ENCODE measurements around the gene RNASE2. TPM values are rescaled to one million over a fixed set of nuclear protein-coding genes. Genes with fewer than 3 reads are reported as not detected.
"Not testable (repeated sequence)": the region's sequence is repeated elsewhere in the genome, so short reads cannot be mapped to it uniquely, and the experiment has no call there.

The RNASE2 gene
- polyA plus RNA-seq (2012; ENCODE audit: insufficient read depth, insufficient read length, low read depth): not detected

DNA sequence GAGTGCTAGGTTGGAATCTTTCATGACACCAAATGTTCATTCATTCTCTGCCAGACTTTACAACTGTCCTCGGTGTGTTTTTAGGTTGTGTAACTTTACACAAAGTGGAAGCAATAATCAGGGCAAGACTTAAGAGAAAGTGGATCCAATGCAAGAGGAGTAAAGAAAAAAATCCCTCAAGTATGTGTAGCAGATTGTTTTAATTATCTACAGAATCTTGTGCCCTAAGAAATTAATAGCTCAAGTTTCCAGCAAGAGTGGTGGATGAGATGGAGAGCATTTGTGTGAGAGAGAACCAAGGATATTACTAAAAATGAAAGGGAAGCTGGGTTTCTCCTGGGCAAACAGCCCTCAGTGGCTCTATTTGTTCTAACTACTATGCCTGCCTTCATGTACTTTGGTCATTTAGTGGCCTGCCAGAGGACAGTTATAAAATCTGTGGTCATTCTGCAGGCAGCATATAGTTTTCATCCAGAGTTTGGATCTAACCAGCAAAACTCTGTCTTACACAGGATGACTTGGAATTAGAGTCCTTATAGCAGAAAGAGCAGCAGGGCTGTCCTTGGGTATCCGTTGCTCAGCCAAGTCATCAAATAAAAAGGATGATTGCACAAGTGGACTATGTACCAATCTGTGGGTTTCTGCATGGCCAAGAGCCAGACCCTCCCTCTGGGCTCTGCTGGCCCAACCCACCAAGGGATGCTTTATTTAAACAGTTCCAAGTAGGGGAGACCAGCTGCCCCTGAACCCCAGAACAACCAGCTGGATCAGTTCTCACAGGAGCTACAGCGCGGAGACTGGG, at the start of gene RNASE2:
Gene RNASE2, plus strand, starts transcription at position 752 of the 802 bp plus-strand sequence. CDS start 285 bp downstream, outside the sequence.
- peaks cover 56% of the 10 kb centered on the region for H3K27me3 ChIP-seq
- not testable (repeated sequence) for H3K36me3 ChIP-seq; DNase-seq; H3K4me1 ChIP-seq; H3K9me3 ChIP-seq; H3K4me3 ChIP-seq (ENCODE audit: low read depth, low read length)

- no peak for DNase-seq
- TF ChIP-seq CTCF (IDR thresholded peaks at IDR 0.05; ENCODE audit: low read depth, low read length): no peak
These were observed 49.6 kb upstream of the RNASE2 start for GRCh38 chr14:20905676-20906075.

DNA sequence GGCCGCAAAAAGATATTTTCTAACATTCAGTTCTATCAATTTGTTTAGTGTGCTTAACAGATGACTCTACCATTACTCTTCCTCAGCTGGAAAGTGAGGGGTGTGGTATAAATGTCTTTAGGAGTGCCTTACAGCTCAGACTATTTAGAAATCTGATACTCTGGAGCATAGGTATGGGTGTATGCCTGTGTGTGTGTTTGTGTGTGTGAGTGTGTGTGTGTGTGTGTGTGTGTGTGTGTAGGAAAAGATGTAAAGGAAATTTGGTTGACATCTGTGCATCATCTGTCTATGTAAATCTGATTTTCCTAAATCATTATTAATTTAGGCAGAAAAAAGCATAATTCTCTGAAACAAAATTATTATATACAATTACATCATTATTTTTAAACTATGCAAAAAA, 48.1 kb upstream of the RNASE2 start:
- TF ChIP-seq CTCF (IDR thresholded peaks at IDR 0.05; ENCODE audit: low read depth, low read length): no peak
- Histone ChIP-seq H3K9me3 (no peaks in the 10 kb centered on the region), H3K4me1 (no peaks in the 10 kb centered on the region), H3K27me3 (no peaks in the 10 kb centered on the region), H3K36me3 (no peaks in the 10 kb centered on the region), H3K4me3 (ENCODE audit: low read depth, low read length) (no peak overlapping the region)
- DNase-seq: no peak

More at GRCh38 chr14:20905676-20906075, 49.6 kb upstream of the RNASE2 start:
- no peaks in the 10 kb centered on the region for H3K36me3 ChIP-seq
- no peaks in the 10 kb centered on the region for H3K9me3 ChIP-seq
- no peaks in the 10 kb centered on the region for H3K4me1 ChIP-seq
- no peaks in the 10 kb centered on the region for H3K27me3 ChIP-seq
- H3K4me3 ChIP-seq (ENCODE audit: low read depth, low read length): no peak overlapping the region

- not testable (repeated sequence) for H3K4me3 ChIP-seq (ENCODE audit: low read depth, low read length); H3K9me3 ChIP-seq; H3K27me3 ChIP-seq; H3K36me3 ChIP-seq; DNase-seq; H3K4me1 ChIP-seq
These were observed 44.5 kb upstream of the RNASE2 start for GRCh38 chr14:20910822-20911221.

GRCh38 chr14:20919038-20919756, 36.1 kb upstream of the RNASE2 start:
- H3K9me3 ChIP-seq; DNase-seq; H3K36me3 ChIP-seq; H3K27me3 ChIP-seq; H3K4me3 ChIP-seq (ENCODE audit: low read depth, low read length); H3K4me1 ChIP-seq: not testable (repeated sequence)

- not testable (repeated sequence) for H3K4me3 ChIP-seq (ENCODE audit: low read depth, low read length); DNase-seq; H3K9me3 ChIP-seq; H3K4me1 ChIP-seq; H3K36me3 ChIP-seq
- H3K27me3 ChIP-seq: peaks cover 18% of the 10 kb centered on the region
These were observed 31.5 kb upstream of the RNASE2 start for GRCh38 chr14:20923766-20924297.

DNA sequence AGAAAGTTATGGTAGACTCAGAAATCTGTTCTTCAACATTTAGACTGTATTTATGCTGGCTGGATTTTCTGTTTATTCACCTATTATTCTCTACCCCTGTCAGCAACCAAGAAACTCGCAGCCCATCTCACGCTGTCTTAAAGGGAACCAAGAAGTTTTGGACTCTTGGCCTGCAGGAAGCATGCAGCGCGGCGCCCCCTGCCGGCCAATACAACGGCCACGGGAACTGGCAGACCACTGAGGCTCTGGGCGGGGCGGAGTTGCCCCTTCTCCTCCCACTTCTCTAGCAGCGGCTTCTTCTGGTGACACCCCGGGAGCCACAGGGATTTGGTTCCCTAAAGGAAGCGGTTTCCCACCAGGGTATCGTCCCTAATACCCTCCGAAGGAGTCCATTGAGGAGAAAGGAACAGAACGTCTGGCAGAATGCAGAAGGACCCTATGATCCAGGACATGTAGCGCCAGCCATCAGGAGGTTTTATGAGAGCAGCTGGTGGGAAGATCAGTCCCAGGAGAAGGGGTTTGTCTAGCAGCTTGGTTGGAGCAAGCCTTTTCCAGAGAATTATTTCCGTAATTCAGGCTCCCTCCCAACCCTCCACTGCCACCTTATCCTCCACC, 21.0 kb upstream of the RNASE2 start:
- Histone ChIP-seq H3K36me3 (no peaks in the 10 kb centered on the region), H3K4me1 (no peaks in the 10 kb centered on the region), H3K27me3 (peaks cover 11% of the 10 kb centered on the region), H3K4me3 (ENCODE audit: low read depth, low read length) (no peak overlapping the region), H3K9me3 (no peaks in the 10 kb centered on the region)
- TF ChIP-seq CTCF (IDR thresholded peaks at IDR 0.05; ENCODE audit: low read depth, low read length): peak; percentile 59
- DNase-seq: peak; percentile 58
